ENCODE data around the gene TPSB2.
"Not testable (repeated sequence)": the region's sequence is repeated elsewhere in the genome, so short reads cannot be mapped to it uniquely, and the experiment has no call there.

Gene TPSB2

DNA sequence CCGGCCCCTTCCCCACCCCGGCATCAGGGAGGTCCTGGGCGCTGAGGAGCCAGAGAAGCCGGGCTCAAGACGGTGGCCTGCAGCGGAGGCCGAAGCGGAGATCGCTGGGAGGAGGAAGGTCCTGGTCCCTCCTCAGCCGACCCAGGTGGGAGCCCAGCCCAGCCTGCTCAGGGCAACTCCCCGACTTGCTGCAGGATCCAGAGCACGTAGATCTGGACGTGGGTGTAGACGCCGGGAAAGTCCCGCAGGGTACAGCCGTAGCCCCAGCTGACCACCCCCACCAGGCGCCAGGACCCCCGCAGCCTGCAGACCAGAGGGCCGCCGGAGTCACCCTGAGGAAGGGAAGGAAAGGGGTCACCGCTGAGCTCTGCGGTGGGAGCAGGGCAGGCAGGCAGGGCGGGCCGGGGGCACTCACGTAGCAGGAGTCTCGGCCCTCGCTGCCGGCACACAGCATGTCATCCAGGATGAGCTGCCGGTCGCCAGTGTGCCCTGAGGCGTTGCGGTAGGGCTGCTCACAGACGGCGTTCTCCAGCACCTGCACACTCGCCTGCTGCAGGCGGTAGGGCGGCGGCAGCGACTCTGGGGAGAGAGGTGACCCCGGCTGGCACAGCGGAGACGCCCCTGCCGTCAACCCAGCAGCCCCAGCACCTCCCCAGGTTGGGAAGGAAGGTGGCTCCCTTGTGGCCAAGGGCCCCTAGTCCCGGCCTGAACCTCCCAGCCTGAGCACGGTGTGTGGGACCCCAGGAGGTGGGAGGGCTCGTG, 31.3 kb upstream of the TPSB2 start:
- no peak for DNase-seq (ENCODE audit: low read depth in 2 of 2)

DNA sequence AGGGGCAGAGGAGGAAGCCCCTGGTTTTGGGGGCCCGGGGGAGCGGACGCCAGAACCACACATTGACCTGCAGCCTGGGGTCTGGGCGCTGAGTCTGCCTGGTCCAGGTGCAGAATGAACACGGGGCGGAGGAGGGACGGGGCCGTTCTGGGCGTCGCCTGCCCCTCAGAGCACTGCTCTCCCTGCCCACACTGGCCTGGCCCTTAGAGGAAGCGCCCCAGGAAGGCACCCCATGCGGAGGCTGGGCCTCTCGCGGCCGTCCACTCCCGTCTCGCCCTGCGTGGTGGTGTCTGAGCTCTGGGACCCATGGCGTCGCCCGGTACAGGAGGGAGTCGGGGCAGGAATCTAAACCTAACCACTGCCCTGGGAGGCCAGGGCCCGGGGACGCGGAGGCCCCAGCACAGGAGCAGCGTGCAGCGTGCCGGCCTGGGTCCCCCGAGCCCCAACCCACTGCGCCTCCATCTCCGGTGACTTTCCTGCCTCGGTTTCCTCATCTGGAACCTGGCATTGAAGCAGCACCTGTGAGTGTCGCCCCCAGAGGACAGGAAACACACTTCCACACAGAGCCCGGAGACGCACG, 30.2 kb upstream of the TPSB2 start:
- no peak for DNase-seq (ENCODE audit: low read depth in 2 of 2)

GRCh38 chr16:1259760-1260068, 29.7 kb upstream of the TPSB2 start:
- DNase-seq (ENCODE audit: low read depth in 2 of 2): no peak

GRCh38 chr16:1258906-1259759, 29.1 kb upstream of the TPSB2 start:
- no peak for DNase-seq (ENCODE audit: low read depth in 2 of 2)

- no peak for DNase-seq (ENCODE audit: low read depth in 2 of 2)
Observed at GRCh38 chr16:1258225-1258600, 28.2 kb upstream of the TPSB2 start.

- no peak for DNase-seq (ENCODE audit: low read depth in 2 of 2)
Observed at GRCh38 chr16:1257561-1258224, 27.7 kb upstream of the TPSB2 start.

GRCh38 chr16:1256874-1257322, 26.9 kb upstream of the TPSB2 start:
- DNase-seq (ENCODE audit: low read depth in 2 of 2): no peak

DNA sequence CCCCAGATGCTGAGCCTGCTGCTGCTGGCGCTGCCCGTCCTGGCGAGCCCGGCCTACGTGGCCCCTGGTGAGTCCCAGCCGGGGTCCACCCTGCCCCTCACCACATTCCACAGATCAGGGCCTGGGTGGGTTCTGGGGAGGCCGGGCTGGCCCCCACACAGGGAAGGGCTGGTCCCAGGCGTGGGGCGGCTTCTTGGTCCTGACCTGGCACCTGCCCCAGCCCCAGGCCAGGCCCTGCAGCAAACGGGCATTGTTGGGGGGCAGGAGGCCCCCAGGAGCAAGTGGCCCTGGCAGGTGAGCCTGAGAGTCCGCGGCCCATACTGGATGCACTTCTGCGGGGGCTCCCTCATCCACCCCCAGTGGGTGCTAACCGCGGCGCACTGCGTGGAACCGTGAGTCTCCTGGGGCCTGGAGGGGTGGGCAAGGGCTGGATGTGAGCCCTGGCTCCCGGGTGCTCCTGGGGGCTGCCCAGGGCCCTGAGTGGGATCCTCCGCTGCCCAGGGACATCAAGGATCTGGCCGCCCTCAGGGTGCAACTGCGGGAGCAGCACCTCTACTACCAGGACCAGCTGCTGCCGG, 26.4 kb upstream of the TPSB2 start:
- DNase-seq (ENCODE audit: low read depth in 2 of 2): not testable (repeated sequence)

DNA sequence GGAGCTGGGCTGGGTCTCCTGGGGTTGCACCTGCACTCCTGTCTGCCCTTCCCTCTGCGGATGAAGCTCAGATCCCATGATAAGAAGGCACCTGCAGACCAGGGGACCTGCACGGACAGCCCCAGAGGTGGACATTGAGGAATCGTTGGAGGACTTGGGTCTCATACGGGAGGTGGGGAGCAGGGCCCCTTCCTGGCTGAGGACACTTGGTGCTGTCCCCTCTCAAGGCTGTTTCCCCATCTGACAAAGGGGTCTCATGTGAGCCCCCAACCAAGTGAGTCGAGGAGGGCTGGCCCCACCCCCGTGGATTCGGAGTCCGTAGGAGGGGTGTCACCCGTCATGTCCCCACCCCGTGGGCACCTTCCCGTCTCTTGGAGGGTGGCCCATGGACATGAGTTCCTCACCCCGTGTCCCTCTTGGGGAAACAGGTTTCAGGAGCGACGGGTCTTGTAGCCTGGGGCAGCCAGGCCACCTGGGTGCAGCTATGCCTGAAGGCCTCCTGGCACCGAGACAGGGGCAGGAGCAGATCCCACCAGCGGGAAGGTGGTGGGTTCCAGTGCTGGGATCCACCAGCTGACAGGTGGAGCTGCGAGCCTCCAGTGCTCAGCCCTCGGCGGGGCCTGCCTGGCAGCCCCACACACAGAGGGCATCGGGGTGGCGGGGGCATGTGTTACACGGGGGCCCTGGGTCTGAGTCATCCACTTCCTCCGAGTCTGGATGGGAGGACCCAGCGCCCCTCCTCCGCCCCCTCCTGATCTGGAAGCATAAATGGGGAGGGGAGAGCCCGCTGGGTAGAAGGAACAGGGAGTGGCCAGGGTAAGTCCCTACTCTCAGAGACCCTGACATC, 25.5 kb upstream of the TPSB2 start, which contains the start of gene TPSD1:
TPSD1 (plus strand) TSS at position 794 of the 847 bp plus-strand sequence. CDS start 212 bp downstream, outside the sequence.
- DNase-seq (ENCODE audit: low read depth in 2 of 2): not testable (repeated sequence)

DNA sequence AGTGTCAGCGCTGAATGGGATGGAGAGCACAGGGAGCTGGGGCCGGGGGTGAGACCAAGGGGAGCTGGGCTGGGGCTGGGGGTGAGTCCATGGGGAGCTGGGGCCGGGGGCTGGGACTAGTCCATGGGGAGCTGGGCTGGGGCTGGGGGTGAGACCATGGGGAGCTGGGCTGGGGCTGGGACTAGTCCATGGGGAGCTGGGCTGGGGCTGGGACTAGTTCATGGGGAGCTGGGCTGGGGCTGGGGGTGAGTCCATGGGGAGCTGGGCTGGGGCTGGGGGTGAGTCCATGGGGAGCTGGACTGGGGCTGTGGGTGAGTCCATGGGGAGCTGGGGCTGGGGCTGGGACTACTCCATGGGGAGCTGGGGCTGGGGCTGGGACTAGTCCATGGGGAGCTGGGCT, 24.8 kb upstream of the TPSB2 start:
- not testable (repeated sequence) for DNase-seq (ENCODE audit: low read depth in 2 of 2)

DNA sequence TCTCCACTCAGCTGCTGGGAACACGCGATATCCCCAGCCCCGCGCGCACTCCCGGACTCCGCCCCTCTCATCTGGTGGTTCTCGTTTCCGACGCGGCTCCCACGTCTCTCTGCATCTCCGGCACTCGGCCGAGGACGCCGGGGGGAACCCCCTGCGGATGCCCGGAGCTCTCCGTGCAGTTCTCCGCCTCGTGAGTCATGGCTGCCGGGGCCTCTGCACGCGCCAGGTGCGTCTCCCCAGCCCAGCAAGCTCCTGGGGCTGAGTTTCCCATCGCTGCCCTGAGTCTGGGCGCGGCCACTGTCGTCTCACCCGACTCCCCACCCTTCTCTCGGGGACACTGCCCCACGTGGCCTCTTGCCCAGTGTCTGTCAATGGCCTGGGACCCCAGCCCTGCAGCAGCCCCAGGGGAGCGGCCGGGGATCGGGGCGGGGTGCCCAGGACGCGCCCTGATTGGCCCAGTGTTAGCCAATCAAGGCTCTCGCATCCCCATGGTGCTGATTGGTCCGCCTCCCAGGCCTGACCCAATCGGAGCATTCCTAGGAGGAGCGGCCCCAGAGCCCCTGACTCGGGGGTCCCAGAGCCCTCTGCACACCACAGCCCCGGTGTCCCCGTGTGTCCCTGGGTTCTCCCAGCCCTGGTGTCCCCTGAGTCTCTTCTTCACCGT, 23.8 kb upstream of the TPSB2 start:
- DNase-seq (ENCODE audit: low read depth in 2 of 2): not testable (repeated sequence)

DNA sequence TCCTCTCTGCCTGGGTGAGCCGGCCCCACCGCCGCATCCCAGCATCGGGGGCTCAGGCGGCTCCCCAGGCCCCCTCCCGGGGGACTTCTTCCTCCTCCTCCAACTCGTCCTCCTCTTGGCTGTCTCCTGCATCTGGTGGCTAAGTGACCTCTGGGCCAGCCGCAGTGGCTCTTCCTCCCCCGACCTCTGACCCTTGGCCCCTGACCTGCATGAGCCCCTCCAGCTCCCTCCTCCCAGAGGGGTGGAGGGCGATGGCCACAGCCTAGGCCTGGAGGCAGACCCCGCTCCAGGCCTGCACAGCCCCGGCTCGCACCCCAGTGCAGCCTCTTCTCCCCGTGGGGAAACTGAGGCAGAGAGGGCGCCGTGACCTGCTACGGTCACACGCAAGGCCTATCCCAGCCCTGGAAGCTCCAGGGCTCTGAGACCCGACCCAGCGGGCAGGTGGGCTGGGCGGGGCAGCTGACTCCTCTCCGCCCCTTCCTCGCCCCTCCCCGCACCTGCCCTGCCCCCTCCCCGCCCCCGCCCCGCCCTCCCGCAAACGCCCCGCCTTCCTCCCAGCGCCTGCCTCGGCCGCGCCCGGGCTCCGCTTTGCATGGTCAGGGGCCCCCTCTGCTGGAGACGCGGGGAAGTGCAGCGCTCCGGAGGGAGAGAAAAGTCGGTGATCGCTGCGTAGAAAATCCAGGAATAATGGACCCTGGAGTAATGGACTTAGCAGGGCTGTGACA, 19.2 kb upstream of the TPSB2 start:
- DNase-seq (ENCODE audit: low read depth in 2 of 2): not testable (repeated sequence)

DNA sequence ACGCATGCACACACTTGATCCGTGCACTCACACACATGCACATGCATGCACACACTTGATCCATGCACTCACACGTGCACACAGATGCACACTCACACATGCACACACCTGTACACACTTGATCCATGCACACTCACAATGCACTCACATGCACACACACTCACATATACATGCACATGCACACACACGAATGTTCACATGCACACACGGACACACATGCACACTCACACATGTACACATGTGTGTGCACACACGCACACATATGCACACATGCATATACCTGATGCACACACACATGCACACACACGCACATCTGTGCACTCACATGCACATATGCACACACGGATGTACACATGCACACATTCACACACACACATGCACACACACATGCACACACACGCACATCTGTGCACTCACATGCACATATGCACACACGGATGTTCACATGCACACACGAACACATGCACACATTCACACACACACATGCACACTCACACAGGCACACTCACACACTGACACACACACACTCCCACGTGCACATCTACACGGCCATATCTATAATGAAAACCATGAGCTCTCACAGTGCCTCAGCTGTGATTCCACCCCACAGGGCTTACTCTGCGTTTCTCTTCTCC, 18.0 kb upstream of the TPSB2 start:
- not testable (repeated sequence) for DNase-seq (ENCODE audit: low read depth in 2 of 2)

DNA sequence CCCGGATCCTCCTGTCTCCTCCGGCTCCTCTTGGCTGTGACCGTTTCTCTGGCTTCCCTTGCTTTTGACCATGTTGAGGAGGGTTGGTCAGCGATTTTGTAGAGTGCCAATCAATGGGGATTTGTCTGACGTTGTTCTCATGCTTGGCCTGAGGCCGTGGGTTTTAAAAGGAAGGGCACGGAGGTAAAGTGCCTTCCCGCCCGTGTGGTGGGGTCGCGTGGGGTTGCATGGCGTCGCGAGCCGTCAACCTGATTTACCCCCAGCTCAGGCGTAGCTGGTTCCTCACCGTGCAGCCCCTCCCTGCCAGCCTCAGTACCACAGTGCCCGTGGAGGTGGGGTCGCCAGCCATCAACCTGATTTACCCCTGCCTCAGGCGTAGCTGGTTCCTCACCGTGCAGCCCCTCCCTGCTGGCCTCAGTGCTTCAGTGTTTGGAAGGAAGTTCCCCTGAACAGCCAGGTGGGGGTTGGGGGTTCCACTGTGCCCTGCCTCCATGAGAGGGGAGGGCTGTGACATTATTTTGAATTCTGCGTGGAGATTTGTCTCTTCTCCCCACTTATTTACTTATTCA, 15.6 kb upstream of the TPSB2 start:
- no peak for DNase-seq (ENCODE audit: low read depth in 2 of 2)

DNA sequence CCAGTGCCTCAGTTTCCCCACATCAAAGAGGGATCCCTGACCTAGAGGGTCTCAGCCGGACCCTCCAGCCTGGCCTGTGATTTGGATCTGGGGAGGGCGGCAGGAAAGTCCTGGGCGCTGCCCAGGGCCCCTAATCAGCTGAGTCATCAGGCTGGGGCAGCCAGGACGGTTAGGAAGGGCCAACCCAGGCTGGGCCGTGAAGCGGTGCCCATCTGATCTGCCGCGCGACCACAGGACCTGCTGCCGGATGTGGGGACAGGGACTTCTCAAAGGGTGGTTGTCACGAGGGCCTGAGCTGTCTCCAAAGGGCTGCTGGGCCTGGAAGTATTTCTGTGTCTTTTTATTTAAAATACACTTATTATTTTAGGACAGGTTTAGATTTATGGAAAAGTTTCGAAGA, 14.9 kb upstream of the TPSB2 start:
- DNase-seq (ENCODE audit: low read depth in 2 of 2): no peak

DNA sequence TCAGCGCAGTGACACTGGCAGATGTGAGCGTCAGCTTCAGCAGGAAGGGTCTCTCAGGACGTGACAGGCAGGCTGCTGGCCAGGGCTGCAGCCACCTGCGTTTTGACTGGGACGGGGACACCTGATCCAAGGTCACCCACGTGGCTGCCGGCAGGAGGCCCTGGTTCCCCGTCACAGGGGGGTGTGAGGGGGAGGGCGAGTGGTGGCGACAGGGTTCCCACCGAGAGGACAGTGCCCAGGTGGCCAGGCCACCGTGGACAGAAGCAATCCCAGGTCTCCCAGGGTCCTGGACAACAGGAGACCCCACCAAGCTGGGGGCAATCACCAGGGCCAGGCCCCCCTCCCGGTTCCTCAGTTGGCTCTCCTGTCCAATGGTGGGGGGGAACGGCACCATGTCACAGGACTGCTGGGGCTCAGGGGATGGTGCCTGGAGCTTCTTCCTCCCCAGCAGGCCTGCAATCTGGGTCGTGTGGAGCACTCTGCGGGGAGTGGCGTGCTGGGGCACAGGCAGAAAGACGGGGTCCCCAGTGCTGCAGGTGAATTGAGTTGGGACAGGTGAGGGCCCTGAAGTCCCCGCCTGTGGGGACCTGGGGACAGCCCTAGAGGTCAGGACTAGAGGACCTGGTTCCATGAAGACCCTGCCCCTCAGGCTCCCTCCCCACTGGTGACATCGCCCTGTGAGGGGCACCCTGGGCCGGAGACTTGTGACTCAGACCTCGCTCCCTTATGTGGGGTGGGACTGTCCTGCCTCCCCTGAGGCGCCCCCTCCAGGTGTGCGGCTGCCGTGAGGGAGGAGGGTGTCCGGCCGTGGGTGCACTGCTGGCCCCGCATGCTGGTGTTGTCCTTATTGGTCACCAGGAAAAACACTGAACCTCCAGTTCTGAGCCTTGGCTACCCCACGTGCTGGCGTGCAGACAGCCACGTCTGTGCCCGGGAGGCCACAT, 14.2 kb upstream of the TPSB2 start:
- DNase-seq (ENCODE audit: low read depth in 2 of 2): not testable (repeated sequence)

DNA sequence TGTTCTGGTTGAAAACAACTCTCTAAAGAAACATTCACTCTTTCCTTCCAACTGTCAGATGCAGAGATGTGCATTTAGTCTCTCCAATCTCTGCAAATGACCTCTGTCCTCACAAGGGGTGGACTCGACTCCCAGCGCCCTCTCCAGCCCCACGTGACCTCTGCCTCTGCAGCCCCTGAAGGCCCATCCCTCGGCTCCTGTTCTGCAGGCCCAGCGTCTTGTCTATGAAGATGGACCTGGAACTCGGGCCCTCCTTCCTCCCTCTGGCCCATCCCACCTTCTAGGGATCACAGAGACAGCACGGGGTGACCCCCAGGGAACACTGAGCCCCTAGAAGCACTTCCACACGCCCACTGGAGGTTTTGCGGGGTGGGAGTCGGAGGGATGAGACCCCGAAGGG, 13.4 kb upstream of the TPSB2 start:
- not testable (repeated sequence) for DNase-seq (ENCODE audit: low read depth in 2 of 2)

- DNase-seq (ENCODE audit: low read depth in 2 of 2): not testable (repeated sequence)
Observed at GRCh38 chr16:1241081-1241480, 11.1 kb upstream of the TPSB2 start.

Data from stimulated activated CD4-positive, alpha-beta T cell treated with anti-CD3 and anti-CD28 coated beads, Interleukin-1b, Interleukin-23, amount 100 ng/mL, for 4 hours (primary cell).